GM18951 (cell line): Measurements from ENCODE around the gene RAF1.
"Not testable (repeated sequence)": the region's sequence is repeated elsewhere in the genome, so short reads cannot be mapped to it uniquely, and the experiment has no call there.

ENCODE experiments used
- POLR2A ChIP-seq: IDR thresholded peaks from 4 replicates; pipeline ENCODE4 v1.6.1; 2011; ENCODE audit warnings: mild to moderate bottlenecking; ENCODE audit not compliant: insufficient read length, insufficient read depth; ENCODE audit errors: extremely low read depth
- in situ Hi-C: fragments of 300-500 bp; cut with MboI; formaldehyde crosslinking; loops from one replicate; pipeline ENCODE4 v1.12.0; 2022; ENCODE audit warnings: low sequenced_read_pairs, mixed read lengths, inconsistent platforms; ENCODE audit not compliant: unreplicated experiment

Gene RAF1

GRCh38 chr3:12544652-12545472 is 119.1 kb downstream of the RAF1 start:
- in situ Hi-C loops: no loop called here
- TF ChIP-seq POLR2A: no peak

GRCh38 chr3:12543497-12543896 is 120.4 kb downstream of the RAF1 start:
- in situ Hi-C loops: not testable (repeated sequence)

- TF ChIP-seq POLR2A: no peak
- in situ Hi-C loops: no loop called here
Observed at GRCh38 chr3:12541625-12542024, 122.3 kb downstream of the RAF1 start.

- in situ Hi-C loops: no loop called here
- TF ChIP-seq POLR2A: no peak
Observed at GRCh38 chr3:12536423-12536822, 127.5 kb downstream of the RAF1 start.
